Ovary (tissue), 3 donors: ENCODE measurements around the gene LMO1.

Source experiments
- CTCF ChIP-seq, 3 donors: fragments of 450-650 bp in 2 of 3; fragments of 200-600 bp in 1 of 3; IDR thresholded peaks; one replicate each; pipeline versions ENCODE4 v1.5.1 to v1.8.0; 2016 to 2022; ENCODE audit warnings: antibody characterized with exemption in 3 of 3, mild to moderate bottlenecking in 1 of 3
- EP300 ChIP-seq: sonication (generic); formaldehyde crosslinking; IDR thresholded peaks from one replicate; pipeline ENCODE4 v1.6.1; 2017; ENCODE audit warnings: antibody characterized with exemption
- POLR2A ChIP-seq: fragments of 450-650 bp; IDR thresholded peaks from one replicate; pipeline ENCODE4 v1.6.1; 2017; ENCODE audit warnings: antibody characterized with exemption, mild to moderate bottlenecking, moderate library complexity
- donor health status: DM: no; HTN: no; CAD: no.

- TF ChIP-seq CTCF (IDR thresholded peaks at IDR 0.05) (no peak), POLR2A (no peak), EP300 (no peak)
Observed at GRCh38 chr11:8287297-8287696, 23.6 kb upstream of the LMO1 start.
